GM19324 (cell line): Measurements from ENCODE around the gene TCHH.

Experiments
- ATAC-seq: cut with Tn5 transposase; IDR thresholded peaks from one replicate; pipeline ENCODE4 v1.9.1; 2021; ENCODE audit warnings: mild to moderate bottlenecking, moderate library complexity; ENCODE audit not compliant: unreplicated experiment, low FRiP score

Gene TCHH

GRCh38 chr1:152071123-152071522 lies 44.1 kb downstream of the TCHH start:
- no peak for ATAC-seq

- no peak for ATAC-seq
Measured at GRCh38 chr1:152067929-152068328, 47.3 kb downstream of the TCHH start.

- ATAC-seq = no peak
Measured at GRCh38 chr1:152067150-152067549, 48.1 kb downstream of the TCHH start.

- no peak for ATAC-seq
Measured at GRCh38 chr1:152061952-152062351, 53.3 kb downstream of the TCHH start.
